VCaP (cell line): ENCODE results near the gene AIP.
"Not testable (repeated sequence)": the region's sequence is repeated elsewhere in the genome, so short reads cannot be mapped to it uniquely, and the experiment has no call there.

Experiments
- H3K27ac ChIP-seq: fragments of 450-650 bp; 2 replicates; pipeline ENCODE4 v1.5.1; 2017
- CTCF ChIP-seq: fragments of 450-650 bp; conservative IDR thresholded peaks from 2 replicates; pipeline ENCODE4 v1.5.1; 2017; ENCODE audit warnings: mild to moderate bottlenecking, moderate library complexity

The AIP gene

GRCh38 chr11:67468056-67468455, 14.8 kb upstream of the AIP start:
- H3K27ac ChIP-seq, result peak overlapping the region; percentile 98
- TF ChIP-seq CTCF, result no peak

DNA sequence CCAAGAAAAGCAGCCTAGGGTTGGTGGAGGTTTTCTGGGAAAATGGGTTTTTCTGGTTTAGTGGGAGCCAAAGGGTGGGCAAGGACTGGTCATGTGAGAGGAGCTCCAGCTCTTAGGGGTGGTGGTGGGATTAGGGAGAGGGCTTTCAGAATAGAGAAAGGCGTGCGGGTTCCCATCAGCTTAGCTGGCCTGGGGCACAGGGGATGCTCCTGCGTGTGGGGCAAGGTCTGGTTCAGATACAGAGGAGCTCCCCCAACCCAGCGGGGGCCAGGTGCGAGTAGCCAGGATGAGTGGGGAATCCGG, 14.4 kb upstream of the AIP start:
- TF ChIP-seq CTCF, result no peak
- H3K27ac ChIP-seq, result peak overlapping the region; percentile 98

DNA sequence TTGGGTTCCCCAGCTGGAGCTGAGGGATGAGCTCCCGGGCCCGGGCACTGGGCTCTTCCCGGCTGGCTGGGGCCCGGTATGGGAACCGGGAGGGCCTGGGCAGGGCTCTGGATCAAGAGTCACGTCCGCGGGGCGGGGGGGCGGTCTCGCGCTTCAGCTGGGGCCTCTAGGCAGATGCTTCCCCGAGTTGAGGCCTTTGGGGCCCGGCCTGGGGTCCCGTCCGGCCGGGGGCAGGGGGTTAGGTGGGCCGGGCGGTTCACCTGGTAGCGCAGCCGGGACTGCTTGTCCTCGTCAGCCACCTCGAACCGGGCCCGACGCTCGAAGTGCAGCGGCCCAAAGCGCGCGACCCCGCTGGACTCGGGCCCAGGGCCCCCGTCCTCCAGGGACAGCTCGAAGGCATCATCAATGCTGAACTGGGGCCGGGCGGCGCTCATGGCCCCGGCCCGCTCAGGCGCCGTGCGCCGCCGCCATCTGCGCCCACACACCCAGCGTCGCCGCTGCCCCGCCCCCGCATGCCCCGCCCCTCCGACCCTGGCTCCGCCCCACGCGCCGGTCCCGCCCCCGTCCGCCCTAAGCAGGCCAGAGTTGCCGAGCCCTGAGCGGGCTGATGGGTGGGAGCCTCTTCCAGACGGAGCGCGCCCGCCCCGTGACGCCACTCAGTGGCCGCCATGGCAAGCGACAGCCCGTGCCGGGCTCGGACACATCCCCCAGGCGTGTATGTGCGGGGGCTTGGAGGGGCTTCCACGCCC, 13.9 kb upstream of the AIP start, which contains the start of gene TMEM134:
TMEM134 (minus strand) TSS at position 493 of the 749 bp plus-strand sequence; CDS start at position 434, 59 bp downstream.
- H3K27ac ChIP-seq, result peak within 1 kb of the TSS; percentile 98
- TF ChIP-seq CTCF, result peak; percentile 85

DNA sequence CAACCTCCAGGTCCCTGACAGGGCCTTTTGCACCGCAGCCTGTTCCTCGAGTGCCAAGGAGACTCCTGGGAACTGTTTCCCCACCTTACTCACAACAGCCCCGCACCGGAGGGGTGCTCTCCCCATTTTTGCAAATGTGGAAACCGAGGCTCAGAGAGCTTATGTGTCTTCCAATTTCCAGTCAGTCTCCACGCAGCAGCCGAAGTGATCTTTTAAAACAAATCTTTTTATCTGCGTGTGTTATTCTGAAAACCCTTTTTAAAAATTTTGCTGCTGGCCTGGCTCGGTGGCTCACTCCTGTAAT, 13.4 kb upstream of the AIP start:
- H3K27ac ChIP-seq, result peak overlapping the region; percentile 98
- TF ChIP-seq CTCF, result peak; percentile 67

- H3K27ac ChIP-seq, result no peak overlapping the region
- TF ChIP-seq CTCF, result no peak
Observed at GRCh38 chr11:67470337-67471002, 12.4 kb upstream of the AIP start.

- H3K27ac ChIP-seq, result peak overlapping the region; percentile 44; the same call in 1 of the 2 replicates
- TF ChIP-seq CTCF, result no peak
Observed at GRCh38 chr11:67472882-67473281, 9.9 kb upstream of the AIP start.

- H3K27ac ChIP-seq, result not testable (repeated sequence)
Observed at GRCh38 chr11:67476692-67477091, 6.1 kb upstream of the AIP start.

- not testable (repeated sequence) for H3K27ac ChIP-seq
Observed at GRCh38 chr11:67477344-67478050, 5.3 kb upstream of the AIP start.
